T-helper 2 cell treated with Interferon-gamma antibody and Interleukin-4, amounts not matched to agents 5 μg/mL and 100 μg/mL, for 36 hours (primary cell): ENCODE results near the gene NUTF2.
"Not testable (repeated sequence)": the region's sequence is repeated elsewhere in the genome, so short reads cannot be mapped to it uniquely, and the experiment has no call there.

Experiments used
- DNase-seq: peaks from one replicate; pipeline ENCODE4 v3.0.0; 2021; ENCODE audit warnings: low spot score
- H3K27ac Mint-ChIP-seq: one replicate; pipeline ENCODE4 v1.8.0; 2021; ENCODE audit warnings: mild to moderate bottlenecking, mixed read lengths
- H3K27me3 Mint-ChIP-seq: one replicate; pipeline ENCODE4 v1.8.0; 2021; ENCODE audit warnings: low read depth, mixed read lengths
- H3K36me3 Mint-ChIP-seq: one replicate; pipeline ENCODE4 v1.8.0; 2021; ENCODE audit warnings: low read depth, mixed read lengths
- H3K4me1 Mint-ChIP-seq: one replicate; pipeline ENCODE4 v1.8.0; 2021; ENCODE audit warnings: low read depth, mixed read lengths
- H3K4me3 Mint-ChIP-seq: one replicate; pipeline ENCODE4 v1.8.0; 2022; ENCODE audit warnings: mild to moderate bottlenecking, moderate library complexity, mixed read lengths
- H3K9me3 Mint-ChIP-seq: one replicate; pipeline ENCODE4 v1.8.0; 2021; ENCODE audit warnings: mixed read lengths

Gene NUTF2

GRCh38 chr16:67862623-67863583 lies 16.2 kb downstream of the NUTF2 start:
- H3K9me3 Mint-ChIP-seq = no peaks in the 10 kb centered on the region
- peaks cover 5% of the 10 kb centered on the region for H3K36me3 Mint-ChIP-seq
- no peak overlapping the region for H3K27ac Mint-ChIP-seq
- H3K4me3 Mint-ChIP-seq = no peak overlapping the region
- H3K4me1 Mint-ChIP-seq = peaks cover 3% of the 10 kb centered on the region
- H3K27me3 Mint-ChIP-seq = no peaks in the 10 kb centered on the region
- no peak for DNase-seq

GRCh38 chr16:67864044-67864443 lies 17.3 kb downstream of the NUTF2 start:
- not testable (repeated sequence) for H3K4me3 Mint-ChIP-seq, H3K4me1 Mint-ChIP-seq, H3K27ac Mint-ChIP-seq, H3K27me3 Mint-ChIP-seq, H3K9me3 Mint-ChIP-seq, DNase-seq, H3K36me3 Mint-ChIP-seq

- H3K9me3 Mint-ChIP-seq = no peaks in the 10 kb centered on the region
- H3K27me3 Mint-ChIP-seq = no peaks in the 10 kb centered on the region
- peaks cover 7% of the 10 kb centered on the region for H3K36me3 Mint-ChIP-seq
- H3K4me3 Mint-ChIP-seq = no peak overlapping the region
- no peak overlapping the region for H3K27ac Mint-ChIP-seq
- DNase-seq = no peak
- no peaks in the 10 kb centered on the region for H3K4me1 Mint-ChIP-seq
Observed at GRCh38 chr16:67864594-67864993, 17.9 kb downstream of the NUTF2 start.

GRCh38 chr16:67865318-67865717 lies 18.6 kb downstream of the NUTF2 start:
- no peaks in the 10 kb centered on the region for H3K27me3 Mint-ChIP-seq
- no peak for DNase-seq
- no peaks in the 10 kb centered on the region for H3K9me3 Mint-ChIP-seq
- no peak overlapping the region for H3K4me3 Mint-ChIP-seq
- H3K4me1 Mint-ChIP-seq = no peaks in the 10 kb centered on the region
- H3K36me3 Mint-ChIP-seq = peaks cover 10% of the 10 kb centered on the region
- no peak overlapping the region for H3K27ac Mint-ChIP-seq

GRCh38 chr16:67868290-67868689 lies 21.6 kb downstream of the NUTF2 start:
- no peak overlapping the region for H3K4me3 Mint-ChIP-seq
- no peaks in the 10 kb centered on the region for H3K9me3 Mint-ChIP-seq
- H3K27me3 Mint-ChIP-seq = no peaks in the 10 kb centered on the region
- H3K4me1 Mint-ChIP-seq = peaks cover 5% of the 10 kb centered on the region
- DNase-seq = no peak
- H3K27ac Mint-ChIP-seq = no peak overlapping the region
- peaks cover 17% of the 10 kb centered on the region for H3K36me3 Mint-ChIP-seq

GRCh38 chr16:67869653-67870052 lies 22.9 kb downstream of the NUTF2 start:
- no peak for DNase-seq
- Mint-ChIP-seq H3K36me3 (peaks cover 22% of the 10 kb centered on the region), H3K9me3 (no peaks in the 10 kb centered on the region), H3K27ac (no peak overlapping the region), H3K27me3 (no peaks in the 10 kb centered on the region), H3K4me3 (no peak overlapping the region), H3K4me1 (peaks cover 16% of the 10 kb centered on the region)

- no peak overlapping the region for H3K27ac Mint-ChIP-seq
- H3K4me1 Mint-ChIP-seq = peaks cover 24% of the 10 kb centered on the region
- no peak overlapping the region for H3K4me3 Mint-ChIP-seq
- no peaks in the 10 kb centered on the region for H3K27me3 Mint-ChIP-seq
- no peak for DNase-seq
- H3K36me3 Mint-ChIP-seq = peaks cover 27% of the 10 kb centered on the region
- no peaks in the 10 kb centered on the region for H3K9me3 Mint-ChIP-seq
Observed at GRCh38 chr16:67871256-67871655, 24.5 kb downstream of the NUTF2 start.

GRCh38 chr16:67872131-67872630 lies 25.4 kb downstream of the NUTF2 start:
- H3K27me3 Mint-ChIP-seq = no peaks in the 10 kb centered on the region

GRCh38 chr16:67872631-67873434 lies 26.1 kb downstream of the NUTF2 start, which contains the start of gene EDC4:
TSS of gene EDC4 (plus strand) at chr16:67873052. CDS start at chr16:67873262, 210 bp downstream.
- Mint-ChIP-seq H3K27ac (peak within 1 kb of the TSS; percentile 94), H3K36me3 (peaks cover 38% of the 10 kb centered on the region), H3K4me3 (peak within 1 kb of the TSS; percentile 91), H3K27me3 (no peaks in the 10 kb centered on the region), H3K9me3 (no peaks in the 10 kb centered on the region), H3K4me1 (peaks cover 24% of the 10 kb centered on the region)
- DNase-seq = peak; percentile 90

More at GRCh38 chr16:67872131-67872630, 25.4 kb downstream of the NUTF2 start:
- H3K9me3 Mint-ChIP-seq = no peaks in the 10 kb centered on the region
- no peak for DNase-seq
- H3K36me3 Mint-ChIP-seq = peaks cover 34% of the 10 kb centered on the region
- peaks cover 24% of the 10 kb centered on the region for H3K4me1 Mint-ChIP-seq
- H3K27ac Mint-ChIP-seq = peak overlapping the region; percentile 85
- H3K4me3 Mint-ChIP-seq = peak overlapping the region; percentile 91

- peaks cover 37% of the 10 kb centered on the region for H3K36me3 Mint-ChIP-seq
- peak overlapping the region; percentile 91 for H3K4me3 Mint-ChIP-seq
Observed at GRCh38 chr16:67873435-67874370, 27.0 kb downstream of the NUTF2 start.

GRCh38 chr16:67874372-67874771 lies 27.6 kb downstream of the NUTF2 start:
- peak overlapping the region; percentile 94 for H3K27ac Mint-ChIP-seq
- peaks cover 24% of the 10 kb centered on the region for H3K4me1 Mint-ChIP-seq
- H3K4me3 Mint-ChIP-seq = peak overlapping the region; percentile 91
- H3K36me3 Mint-ChIP-seq = peaks cover 42% of the 10 kb centered on the region
- H3K27me3 Mint-ChIP-seq = no peaks in the 10 kb centered on the region
- no peak for DNase-seq
- no peaks in the 10 kb centered on the region for H3K9me3 Mint-ChIP-seq

More at GRCh38 chr16:67873435-67874370, 27.0 kb downstream of the NUTF2 start:
- H3K27me3 Mint-ChIP-seq = no peaks in the 10 kb centered on the region
- H3K27ac Mint-ChIP-seq = peak overlapping the region; percentile 94
- peaks cover 24% of the 10 kb centered on the region for H3K4me1 Mint-ChIP-seq
- H3K9me3 Mint-ChIP-seq = no peaks in the 10 kb centered on the region
- no peak for DNase-seq

GRCh38 chr16:67877064-67877463 lies 30.3 kb downstream of the NUTF2 start:
- Mint-ChIP-seq H3K4me3 (no peak overlapping the region), H3K27ac (no peak overlapping the region), H3K27me3 (no peaks in the 10 kb centered on the region), H3K9me3 (no peaks in the 10 kb centered on the region), H3K36me3 (peaks cover 46% of the 10 kb centered on the region), H3K4me1 (peaks cover 24% of the 10 kb centered on the region)
- no peak for DNase-seq

- H3K27me3 Mint-ChIP-seq = no peaks in the 10 kb centered on the region
- H3K36me3 Mint-ChIP-seq = peaks cover 55% of the 10 kb centered on the region
- no peak overlapping the region for H3K4me3 Mint-ChIP-seq
- peaks cover 19% of the 10 kb centered on the region for H3K4me1 Mint-ChIP-seq
- no peaks in the 10 kb centered on the region for H3K9me3 Mint-ChIP-seq
- H3K27ac Mint-ChIP-seq = no peak overlapping the region
- no peak for DNase-seq
Observed at GRCh38 chr16:67878232-67878631, 31.5 kb downstream of the NUTF2 start.
